RWPE1 (cell line): ENCODE data around the gene KMT2B.

Source experiments
- CTCF ChIA-PET: fragments of 350-600 bp; sonication (Branson Sonifier 250); formaldehyde crosslinking; extraction: SDS; loops from one replicate; lab custom pipeline; 2021; lab: Yijun Ruan, JAX
- POLR2A ChIA-PET: fragments of 400-600 bp; formaldehyde crosslinking; extraction: SDS; loops from one replicate; lab custom pipeline; 2020; ENCODE audit warnings: antibody characterized with exemption; ENCODE audit not compliant: low non-redundant PET; lab: Yijun Ruan, JAX
- DNase-seq: peaks from one replicate; pipeline ENCODE4 v3.0.0; 2012; ENCODE audit warnings: low spot score
- H3K27ac ChIP-seq: fragments of 450-650 bp; 2 replicates; pipeline ENCODE4 v1.5.1; 2017
- CTCF ChIP-seq: fragments of 450-650 bp; conservative IDR thresholded peaks from 2 replicates; pipeline ENCODE4 v1.5.1; 2017; ENCODE audit warnings: low read depth, mild to moderate bottlenecking

Gene KMT2B

DNA sequence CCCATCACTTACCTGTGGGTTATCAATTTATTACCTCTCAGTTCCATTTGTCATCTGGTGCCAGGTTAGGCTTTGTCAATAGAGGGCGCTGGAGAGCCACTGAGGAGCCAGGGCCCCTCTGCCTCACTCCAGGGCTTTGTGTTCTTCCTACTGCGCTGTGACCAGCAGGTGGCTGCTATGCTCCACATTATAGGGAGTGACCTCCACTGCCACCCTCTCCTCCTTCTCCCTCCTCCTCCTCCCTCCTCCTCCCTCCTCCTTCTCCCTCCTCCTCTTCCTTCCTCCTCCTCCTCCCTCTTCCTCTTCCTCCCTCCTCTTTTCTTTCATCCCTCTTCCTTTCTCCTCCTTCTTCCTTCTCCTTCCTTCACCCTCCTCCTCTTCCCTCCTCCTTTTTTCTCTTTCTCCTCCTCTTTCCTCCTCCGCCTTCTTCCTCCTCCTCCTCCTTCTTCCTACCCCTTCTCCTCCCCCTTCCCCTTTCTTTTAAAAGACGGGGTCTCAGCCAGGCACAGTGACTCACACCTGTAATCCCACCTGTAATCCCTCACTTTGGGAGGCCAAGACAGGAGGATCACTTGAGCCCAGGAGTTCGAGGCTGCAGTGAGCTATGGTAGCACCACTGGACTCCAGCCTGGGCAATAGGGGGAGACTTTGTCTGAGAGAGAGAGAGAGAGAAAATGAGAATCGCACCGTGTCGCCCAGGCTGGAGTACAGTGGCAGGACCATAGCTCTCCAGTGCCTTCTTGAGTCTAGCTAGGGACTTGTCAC lies 23.8 kb upstream of the KMT2B start:
- no peak overlapping the region for H3K27ac ChIP-seq
- peak; percentile 95 for TF ChIP-seq CTCF
- POLR2A ChIA-PET = no interaction called here

DNA sequence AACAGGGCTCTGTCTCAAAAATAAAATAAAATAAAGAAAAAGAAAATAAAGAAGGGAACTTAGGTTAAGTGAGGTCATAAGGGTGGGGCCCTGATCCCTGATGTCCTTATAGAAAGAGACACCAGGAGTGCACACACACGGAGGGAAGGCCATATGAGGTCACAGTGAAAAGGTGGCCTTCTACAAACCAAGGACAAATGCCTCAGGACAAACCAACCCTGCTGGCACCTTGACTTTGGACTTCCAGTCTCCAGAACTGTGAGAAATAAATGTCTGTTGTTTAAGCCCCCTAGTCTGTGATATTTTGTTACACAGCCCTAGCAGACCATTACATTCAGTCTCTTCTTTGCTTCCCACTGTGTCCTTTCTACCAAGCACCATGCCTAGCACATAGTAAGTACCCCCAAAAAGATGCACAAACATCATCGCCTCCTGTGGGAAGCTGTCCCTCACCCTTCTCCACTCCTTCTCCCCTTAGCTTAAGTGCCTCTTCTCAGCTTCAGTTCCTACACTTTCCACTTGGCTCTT lies 21.8 kb upstream of the KMT2B start:
- POLR2A ChIA-PET = no interaction called here
- CTCF ChIA-PET = interaction anchor here (0.7 kb wide), 1 partner anchor 155 kb away, joined by 3 read pairs; no protein-coding TSS in a partner anchor
- DNase-seq = no peak
- no peak for TF ChIP-seq CTCF
- H3K27ac ChIP-seq = no peak overlapping the region

More for the DNA sequence above, 23.8 kb upstream of the KMT2B start:
- peak; percentile 86 for DNase-seq
- CTCF ChIA-PET = interaction anchor here (0.6 to 1.2 kb wide), 4 partner anchors 9 to 72 kb away, joined by 3 to 8 read pairs (median 5); no protein-coding TSS in a partner anchor

DNA sequence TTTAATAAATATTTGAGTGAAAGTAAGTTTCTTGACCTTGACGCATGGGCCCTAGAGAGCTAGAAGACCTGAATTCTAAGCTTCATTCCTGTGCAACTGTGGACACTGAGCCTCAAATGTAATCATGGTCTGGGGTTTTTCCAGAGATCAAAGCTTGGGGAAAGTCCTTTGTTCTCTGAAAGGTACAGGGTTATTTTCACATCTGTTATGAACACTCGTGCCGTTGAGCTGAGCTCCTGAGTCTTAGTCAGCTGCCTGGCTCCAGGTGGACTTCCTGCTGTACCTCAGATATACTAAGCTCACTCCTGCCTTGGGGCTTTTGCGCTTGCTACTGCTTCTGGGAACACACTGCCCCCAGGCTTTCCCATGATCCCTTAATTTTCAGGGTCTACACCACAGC lies 21.0 kb upstream of the KMT2B start:
- TF ChIP-seq CTCF = no peak
- no peak for DNase-seq
- H3K27ac ChIP-seq = no peak overlapping the region
- ChIA-PET POLR2A (no interaction called here), CTCF (interaction anchor here (0.6 to 0.7 kb wide), 3 partner anchors 154 to 522 kb away, joined by 3 to 4 read pairs (median 3); no protein-coding TSS in a partner anchor)

- CTCF ChIA-PET = interaction anchor here (0.6 to 1.8 kb wide), 5 partner anchors 8 to 68 kb away, joined by 3 to 8 read pairs (median 4); no protein-coding TSS in a partner anchor
- no peak for TF ChIP-seq CTCF
- DNase-seq = peak; percentile 97
- POLR2A ChIA-PET = interaction anchor here (0.6 to 1.1 kb wide), 2 partner anchors 27 to 47 kb away, joined by 3 read pairs; no protein-coding TSS in a partner anchor
- H3K27ac ChIP-seq = peak overlapping the region; percentile 51
These were observed 15.4 kb upstream of the KMT2B start for GRCh38 chr19:35702223-35703012.

DNA sequence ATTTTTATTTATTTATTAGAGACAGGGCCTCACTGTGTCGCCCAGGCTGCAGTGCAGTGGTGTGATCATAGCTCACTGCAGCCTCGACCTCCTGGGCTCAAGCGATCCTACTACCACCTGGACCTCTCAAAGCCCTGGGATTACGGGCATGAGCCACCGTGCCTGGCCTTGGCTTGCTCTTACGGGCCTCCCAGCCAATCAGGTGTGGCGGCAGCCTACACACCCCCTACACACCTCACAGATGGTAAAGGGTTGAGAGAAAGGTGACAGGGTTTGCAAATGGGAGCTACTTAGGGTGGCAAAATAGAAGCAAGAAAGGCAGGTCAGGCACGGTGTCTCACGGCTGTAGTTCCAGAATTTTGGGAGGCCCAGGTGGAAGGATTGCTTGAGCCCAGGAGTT lies 14.5 kb upstream of the KMT2B start:
- POLR2A ChIA-PET = interaction anchor here (1.1 kb wide), 1 partner anchor 46 kb away, joined by 3 read pairs; no protein-coding TSS in a partner anchor
- CTCF ChIA-PET = interaction anchor here (0.7 to 1.8 kb wide), 2 partner anchors 9 to 62 kb away, joined by 4 to 8 read pairs; no protein-coding TSS in a partner anchor
- TF ChIP-seq CTCF = no peak
- no peak for DNase-seq
- H3K27ac ChIP-seq = no peak overlapping the region; the same call in 1 of the 2 replicates

DNA sequence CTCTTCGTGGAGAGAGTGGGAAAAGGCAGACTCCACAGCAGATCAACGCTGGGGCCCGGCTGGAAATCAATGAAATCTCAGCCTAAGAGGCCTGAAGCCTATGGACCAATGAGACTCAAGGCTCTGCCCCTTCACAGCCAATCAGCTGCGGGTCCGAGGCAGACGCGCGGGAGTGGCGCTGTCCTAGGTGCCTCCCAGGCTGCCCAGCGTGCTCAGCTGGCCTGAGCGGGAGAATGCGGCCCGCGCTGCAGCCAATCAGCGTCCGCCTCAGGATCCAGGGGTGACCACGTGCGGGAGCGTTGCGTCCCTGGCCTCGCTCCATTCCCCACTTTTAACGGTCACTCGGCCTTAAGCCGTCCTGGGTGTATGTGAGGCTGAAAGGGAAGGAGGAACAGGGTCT lies 13.6 kb upstream of the KMT2B start, which contains the start of gene ZBTB32:
Gene ZBTB32, plus strand, starts transcription at position 341 of the 400 bp plus-strand sequence. CDS start 10,069 bp downstream, outside the sequence.
- no peak for TF ChIP-seq CTCF
- CTCF ChIA-PET = no interaction called here
- no peak within 1 kb of the TSS for H3K27ac ChIP-seq
- peak; percentile 75 for DNase-seq
- POLR2A ChIA-PET = no interaction called here
